ENCODE measurements around the gene MYH16. TPM values are rescaled to one million over a fixed set of nuclear protein-coding genes. Genes with fewer than 3 reads are reported as not detected.

Gene MYH16
- total RNA-seq, 6 experiments from 2014 or later = not detected

- WGBS (ENCODE audit: insufficient coverage, low coverage, low lambda C conversion rate, missing lambda C conversion rate) = 90% methylated on average over 9 of the region's 22 CpGs
- intact Hi-C loops (cut with DNase I) = no loop called here
These were observed 87.0 kb downstream of the MYH16 start for GRCh38 chr7:99359465-99360154.

More at GRCh38 chr7:99359465-99360154, 87.0 kb downstream of the MYH16 start:
- no peaks in the 10 kb centered on the region for H3K9me3 ChIP-seq
- ATAC-seq = no peak
- H3K4me1 ChIP-seq = peaks cover 0 to 8% (median 0%) of the 10 kb centered on the region in 4 donors
- DNase-seq = no peak
- no peak for TF ChIP-seq POLR2A (IDR thresholded peaks at IDR 0.05)
- TF ChIP-seq CTCF (IDR thresholded peaks at IDR 0.05) = no peak
- H3K36me3 ChIP-seq = peaks cover 4 to 81% (median 29%) of the 10 kb centered on the region in 4 donors
- H3K27ac ChIP-seq = no peak overlapping the region
- H3K4me3 ChIP-seq = no peak overlapping the region
- H3K27me3 ChIP-seq = no peaks in the 10 kb centered on the region

Other genes starting within 250 kb of the MYH16 start
- 10 to 100 TPM in 4 of 6 experiments, 1 to 10 TPM in 2; 8.8 to 14.1 (median 10.9) TPM for gene SMURF1, start 128.7 kb upstream of the MYH16 start, total RNA-seq
- under 1 TPM in 4 of 6 experiments, not detected in 2; 0.18 to 0.44 (median 0.35) TPM for gene KPNA7, start 64.7 kb upstream of the MYH16 start, total RNA-seq
- 10 to 100 TPM; 50.0 to 78.0 (median 63.4) TPM for gene ARPC1A, start 53.1 kb downstream of the MYH16 start, total RNA-seq
- 100 to 1,000 TPM in 2 of 6 experiments, 10 to 100 TPM in 4; 24.4 to 197 (median 52.7) TPM for gene ARPC1B, start 101.9 kb downstream of the MYH16 start, total RNA-seq
- gene PDAP1, start 135.8 kb downstream of the MYH16 start, total RNA-seq = 10 to 100 TPM; 36.3 to 52.9 (median 39.6) TPM
- gene BUD31, start 136.1 kb downstream of the MYH16 start, total RNA-seq = 10 to 100 TPM; 25.6 to 49.2 (median 33.3) TPM
- 1 to 10 TPM; 2.4 to 5.3 (median 2.8) TPM for gene PTCD1, start 166.0 kb downstream of the MYH16 start, total RNA-seq
- gene CPSF4, start 166.1 kb downstream of the MYH16 start, total RNA-seq = 10 to 100 TPM; 10.1 to 16.7 (median 12.0) TPM
- gene ATP5MF, start 193.3 kb downstream of the MYH16 start, total RNA-seq = 1,000 to 10,000 TPM in 2 of 6 experiments, 100 to 1,000 TPM in 4; 134 to 1,633 (median 145) TPM
- gene ZNF789, start 200.1 kb downstream of the MYH16 start, total RNA-seq = 1 to 10 TPM; 2.8 to 5.6 (median 4.0) TPM
- 10 to 100 TPM in 2 of 6 experiments, 1 to 10 TPM in 4; 6.6 to 12.3 (median 9.4) TPM for gene ZNF394, start 227.4 kb downstream of the MYH16 start, total RNA-seq
- gene ZKSCAN5, start 231.8 kb downstream of the MYH16 start, total RNA-seq = 1 to 10 TPM; 2.7 to 4.4 (median 3.1) TPM